Adrenal gland (tissue), 5 donors: ENCODE data around the gene AVL9.

Experiments
- POLR2A ChIP-seq, 2 donors: fragments of 450-650 bp; IDR thresholded peaks; one replicate each; pipeline ENCODE4 v1.6.1; 2017; ENCODE audit warnings: antibody characterized with exemption in 2 of 2, mild to moderate bottlenecking in 2 of 2, moderate library complexity in 1 of 2
- TF ChIP-seq, protein P1 (sequence below), 6 experiments: fragments of 450-650 bp in 4 of 6; fragments of 200-600 bp in 2 of 6; sonication (generic) in 1 of 6; IDR thresholded peaks; 1 replicate in 5 of 6; 2 replicates in 1 of 6; pipeline versions ENCODE4 v1.5.1 to v1.8.0; 2016 to 2021; ENCODE audit warnings: antibody characterized with exemption in 6 of 6, mild to moderate bottlenecking in 2 of 6, moderate library complexity in 1 of 6
- donor health status: DM: no; HTN: no; CAD: no.

DNA sequence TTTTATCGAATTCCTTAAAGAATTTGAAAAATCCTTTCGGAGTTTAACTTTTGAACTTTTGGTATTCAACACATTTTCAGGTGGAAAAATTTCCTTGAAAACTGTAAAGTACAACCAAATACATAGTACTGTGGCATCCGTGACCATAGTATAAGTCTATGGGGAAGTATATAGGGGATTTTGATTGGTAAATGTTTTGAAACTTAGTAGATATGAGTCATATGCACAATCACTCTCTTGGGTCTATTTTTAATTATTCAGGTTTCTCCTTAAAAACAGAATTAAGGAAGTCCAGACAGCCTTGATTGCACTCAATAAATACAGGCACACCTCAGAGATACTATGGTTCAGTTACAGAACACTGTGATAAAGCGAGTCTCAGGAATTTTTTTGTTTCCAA, 64.2 kb downstream of the AVL9 start:
- TF ChIP-seq, protein P1, sequence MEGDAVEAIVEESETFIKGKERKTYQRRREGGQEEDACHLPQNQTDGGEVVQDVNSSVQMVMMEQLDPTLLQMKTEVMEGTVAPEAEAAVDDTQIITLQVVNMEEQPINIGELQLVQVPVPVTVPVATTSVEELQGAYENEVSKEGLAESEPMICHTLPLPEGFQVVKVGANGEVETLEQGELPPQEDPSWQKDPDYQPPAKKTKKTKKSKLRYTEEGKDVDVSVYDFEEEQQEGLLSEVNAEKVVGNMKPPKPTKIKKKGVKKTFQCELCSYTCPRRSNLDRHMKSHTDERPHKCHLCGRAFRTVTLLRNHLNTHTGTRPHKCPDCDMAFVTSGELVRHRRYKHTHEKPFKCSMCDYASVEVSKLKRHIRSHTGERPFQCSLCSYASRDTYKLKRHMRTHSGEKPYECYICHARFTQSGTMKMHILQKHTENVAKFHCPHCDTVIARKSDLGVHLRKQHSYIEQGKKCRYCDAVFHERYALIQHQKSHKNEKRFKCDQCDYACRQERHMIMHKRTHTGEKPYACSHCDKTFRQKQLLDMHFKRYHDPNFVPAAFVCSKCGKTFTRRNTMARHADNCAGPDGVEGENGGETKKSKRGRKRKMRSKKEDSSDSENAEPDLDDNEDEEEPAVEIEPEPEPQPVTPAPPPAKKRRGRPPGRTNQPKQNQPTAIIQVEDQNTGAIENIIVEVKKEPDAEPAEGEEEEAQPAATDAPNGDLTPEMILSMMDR (IDR thresholded peaks at IDR 0.05): no peak
- no peak for TF ChIP-seq POLR2A (IDR thresholded peaks at IDR 0.05)
